ENCODE measurements around the gene PYCR2.
"Not testable (repeated sequence)": the region's sequence is repeated elsewhere in the genome, so short reads cannot be mapped to it uniquely, and the experiment has no call there.

PYCR2 gene

DNA sequence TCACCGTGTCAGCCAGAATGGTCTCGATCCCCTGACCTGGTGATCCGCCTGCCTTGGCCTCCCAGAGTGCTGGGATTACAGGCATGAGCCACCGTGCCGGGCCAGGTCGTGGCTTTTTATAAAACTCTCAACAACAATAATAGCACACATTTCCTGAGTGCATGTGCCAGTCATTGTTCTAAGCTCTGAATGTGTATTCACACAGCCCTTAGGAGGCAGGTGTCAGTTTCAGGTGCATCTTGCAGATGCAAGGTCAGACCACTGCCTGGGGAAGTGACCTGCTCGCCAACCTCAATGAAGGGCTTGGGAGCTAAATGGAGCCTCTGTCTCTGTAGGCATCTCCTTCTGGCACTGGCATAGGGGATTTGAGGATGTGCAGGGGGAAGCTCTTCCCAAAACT is 18.5 kb upstream of the PYCR2 start:
- DNase-seq (ENCODE audit: low read depth) = no peak

DNA sequence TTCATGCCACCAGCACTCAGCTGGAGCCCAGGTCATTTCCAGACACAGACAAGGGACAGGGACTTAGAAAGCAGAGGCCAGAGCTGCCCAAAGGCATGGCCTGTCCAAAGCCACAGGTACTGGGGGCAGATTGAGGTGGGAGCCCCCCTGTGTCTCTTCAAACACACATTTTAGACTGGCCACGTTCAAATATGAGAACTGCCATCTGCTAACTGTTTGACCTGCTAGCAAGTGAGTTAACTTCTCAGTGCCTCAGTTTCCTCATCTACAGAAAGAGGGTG is 17.8 kb upstream of the PYCR2 start:
- DNase-seq (ENCODE audit: low read depth) = no peak

DNA sequence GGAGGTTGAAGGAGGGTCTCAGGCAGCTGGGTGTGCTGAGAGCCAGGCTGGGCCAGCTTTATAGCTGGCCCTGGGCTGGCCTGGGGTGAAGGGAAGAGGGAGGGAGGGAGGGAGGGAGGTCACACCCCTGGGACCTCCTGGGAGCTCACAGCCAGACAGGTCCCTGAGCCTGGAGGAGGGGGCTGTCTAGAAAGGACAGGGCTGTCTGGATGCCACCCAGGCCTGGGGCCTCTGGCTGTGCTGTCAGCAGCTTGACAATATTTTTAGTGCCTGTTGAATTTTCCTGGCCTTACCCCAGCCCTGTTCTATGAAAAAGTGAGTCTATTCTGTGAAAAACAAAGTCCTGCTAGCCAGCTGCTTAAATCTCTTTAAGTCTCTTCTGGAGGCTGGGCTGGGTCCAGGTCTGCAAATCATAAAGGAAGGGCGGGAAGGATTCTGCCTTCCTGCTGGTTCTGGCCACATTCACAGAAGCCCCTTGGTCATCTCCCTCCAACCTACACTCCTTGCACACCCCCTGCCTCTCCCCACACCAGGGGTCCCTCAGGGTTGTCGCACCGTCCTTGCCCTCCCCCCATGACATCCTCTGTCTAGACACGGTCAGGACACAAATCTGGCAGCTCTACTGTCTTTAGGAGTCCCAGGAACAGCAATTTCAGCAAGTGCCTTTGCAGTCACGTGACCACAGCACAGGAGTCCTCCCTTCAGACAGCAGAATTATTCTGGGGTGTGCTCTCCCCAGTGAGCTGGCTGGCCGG is 17.3 kb upstream of the PYCR2 start, which contains the start of gene LEFTY2:
Gene LEFTY2, minus strand, starts transcription at position 34 of the 755 bp plus-strand sequence. CDS start 80 bp downstream, outside the sequence.
- DNase-seq (ENCODE audit: low read depth) = no peak

DNA sequence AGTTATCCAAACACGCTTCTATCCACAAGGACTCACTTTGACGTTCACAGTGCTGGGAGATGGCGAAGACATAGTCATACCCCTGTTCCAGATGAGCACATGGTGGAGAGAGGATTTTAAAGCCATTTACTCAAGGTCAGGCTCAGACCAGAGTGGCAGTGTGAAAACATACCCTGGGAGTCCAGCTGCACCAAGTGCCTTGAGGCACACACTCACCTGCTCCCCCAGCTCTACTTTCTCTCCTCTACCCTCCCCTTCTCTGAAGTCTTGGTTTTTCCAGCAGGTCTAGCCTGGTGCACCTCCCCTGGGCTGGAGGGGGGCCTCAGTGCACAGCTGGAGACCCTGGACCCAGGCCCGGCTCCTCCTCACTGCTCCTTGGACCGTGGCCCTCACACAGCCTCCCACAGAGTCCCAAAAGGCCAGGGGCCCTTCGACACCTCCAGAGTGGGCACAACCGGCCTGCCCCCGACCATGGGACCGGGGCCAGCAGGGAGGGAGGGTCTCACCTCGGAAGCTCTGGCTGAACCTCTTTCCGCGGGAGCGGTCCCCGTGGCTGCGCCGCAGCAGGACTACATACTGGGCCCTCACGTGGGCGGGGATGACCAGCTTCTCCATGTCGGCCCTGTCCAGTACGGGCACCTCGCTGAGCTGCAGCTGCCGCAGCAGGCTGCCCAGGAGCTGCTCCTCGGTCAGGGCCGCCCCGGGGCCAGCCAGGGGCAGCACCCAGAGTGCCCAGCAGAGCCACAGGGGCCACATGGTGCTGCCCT is 16.5 kb upstream of the PYCR2 start:
- DNase-seq (ENCODE audit: low read depth) = no peak

DNA sequence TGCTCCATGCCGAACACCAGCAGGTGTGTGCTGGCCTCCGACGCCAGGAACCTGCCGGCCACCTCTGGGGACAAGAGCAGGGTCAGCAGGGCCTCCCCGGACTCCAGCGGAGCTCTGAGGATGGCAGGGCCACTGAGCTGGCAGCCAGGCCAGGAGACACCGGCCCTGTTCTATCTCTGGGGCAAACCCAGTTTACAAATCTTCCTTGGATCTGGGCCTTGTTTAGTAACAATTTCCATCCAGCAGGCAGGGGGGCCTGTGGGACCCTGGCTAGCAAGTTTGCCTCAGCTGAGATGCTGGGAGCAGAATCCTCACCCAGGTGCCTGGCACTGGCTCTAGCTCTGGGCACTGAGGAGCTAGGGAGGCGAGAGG is 15.9 kb upstream of the PYCR2 start:
- DNase-seq (ENCODE audit: low read depth) = not testable (repeated sequence)

DNA sequence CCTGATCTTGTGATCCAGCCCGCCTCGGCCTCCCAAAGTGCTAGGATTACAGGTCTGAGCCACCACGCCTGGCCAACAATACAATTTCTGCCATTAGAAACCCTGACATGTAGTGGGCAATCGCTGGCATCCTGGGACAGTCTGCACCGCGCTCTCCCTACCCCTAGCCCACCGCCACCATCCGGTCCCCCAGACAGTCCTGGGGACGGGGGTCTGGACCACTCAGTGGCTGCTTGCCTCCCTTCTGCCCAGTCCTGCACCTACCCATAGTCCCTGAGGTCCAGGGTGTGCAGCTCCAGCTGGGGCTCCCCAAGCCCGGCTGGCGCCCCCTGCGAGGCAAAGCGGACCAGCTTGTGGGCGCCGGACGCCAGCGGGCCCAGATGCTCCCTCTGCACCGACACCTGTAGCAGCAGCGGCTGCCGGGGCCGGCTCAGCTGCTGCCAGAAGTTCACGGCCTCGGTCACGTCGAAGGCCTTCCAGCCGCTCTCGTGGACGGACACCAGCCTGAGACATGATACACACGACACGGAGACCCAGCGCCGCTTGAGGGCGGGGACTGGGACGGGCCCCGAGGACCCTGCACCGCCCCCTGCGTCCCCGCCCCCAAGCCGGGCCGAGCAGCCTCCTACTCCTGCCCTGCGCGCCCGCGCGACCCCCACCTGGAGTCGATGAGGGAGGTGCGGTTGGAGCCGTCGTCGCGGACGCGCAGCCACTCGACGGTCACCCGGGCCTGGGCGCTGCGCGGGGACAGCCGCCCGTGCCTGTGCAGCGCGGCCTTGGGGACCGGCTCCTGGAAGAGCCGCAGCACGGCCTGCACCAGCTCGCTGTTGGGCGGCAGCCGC is 15.3 kb upstream of the PYCR2 start:
- not testable (repeated sequence) for DNase-seq (ENCODE audit: low read depth)

DNA sequence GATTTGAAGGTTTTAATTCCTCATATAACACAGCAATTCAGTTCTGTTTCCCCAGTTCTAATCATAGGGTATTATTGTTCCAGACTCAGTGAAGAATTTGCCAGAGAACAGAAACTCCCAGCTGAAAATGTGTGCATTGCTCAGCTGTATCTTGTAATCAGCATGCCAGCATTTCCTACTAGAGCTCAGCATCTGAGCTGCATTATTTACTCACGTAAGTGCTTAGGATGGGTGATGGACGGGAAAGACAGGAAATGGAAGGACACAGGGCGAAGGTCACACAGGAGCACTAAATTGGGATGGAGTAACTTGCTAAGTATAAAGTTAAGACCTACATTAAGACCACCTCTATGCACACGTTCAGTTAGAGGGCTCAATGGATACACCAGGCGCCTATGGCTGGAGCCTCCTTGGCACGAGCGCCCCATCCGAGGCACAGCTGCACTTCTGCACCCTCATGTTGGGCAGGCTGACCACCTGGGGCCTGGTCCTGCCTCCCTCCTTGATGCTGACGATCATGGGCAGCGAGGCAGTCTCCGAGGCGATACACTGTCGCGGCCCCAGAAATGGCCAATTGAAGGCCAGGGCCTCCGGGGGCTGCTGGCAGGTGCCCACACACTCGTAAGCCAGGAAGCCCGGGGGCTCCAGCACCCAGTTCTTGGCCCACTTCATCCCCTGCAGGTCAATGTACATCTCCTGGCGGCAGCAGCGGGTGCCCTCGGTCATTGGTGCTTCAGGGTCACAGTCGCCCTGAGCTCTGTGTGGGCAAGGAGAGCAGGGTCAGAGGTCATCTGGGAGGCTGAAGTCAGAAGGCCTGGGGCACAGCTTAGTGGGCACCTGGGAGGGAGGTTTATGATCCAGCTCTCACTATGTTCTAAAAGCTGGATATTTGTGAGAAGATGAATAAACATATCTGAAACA is 13.3 kb upstream of the PYCR2 start:
- no peak for DNase-seq (ENCODE audit: low read depth)

DNA sequence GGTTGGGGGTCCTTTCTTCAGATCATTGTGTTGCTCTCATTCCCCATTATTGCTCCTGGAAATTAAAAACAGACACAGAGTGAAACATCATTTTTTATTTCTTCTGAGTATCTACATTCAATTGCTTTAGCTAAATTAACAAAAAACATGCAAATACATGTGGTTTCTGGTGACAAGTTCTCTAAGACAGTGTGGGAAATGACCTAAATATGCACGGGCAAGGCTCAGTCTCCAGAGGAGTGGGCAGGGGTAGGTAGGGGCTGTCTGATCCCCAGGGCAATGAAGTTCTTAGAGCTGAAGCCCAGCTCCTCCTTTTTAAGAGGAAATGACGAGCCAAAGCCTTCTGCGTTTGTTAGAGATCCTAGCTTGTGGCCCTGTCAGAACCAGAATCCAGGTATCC is 12.5 kb upstream of the PYCR2 start:
- no peak for DNase-seq (ENCODE audit: low read depth)

DNA sequence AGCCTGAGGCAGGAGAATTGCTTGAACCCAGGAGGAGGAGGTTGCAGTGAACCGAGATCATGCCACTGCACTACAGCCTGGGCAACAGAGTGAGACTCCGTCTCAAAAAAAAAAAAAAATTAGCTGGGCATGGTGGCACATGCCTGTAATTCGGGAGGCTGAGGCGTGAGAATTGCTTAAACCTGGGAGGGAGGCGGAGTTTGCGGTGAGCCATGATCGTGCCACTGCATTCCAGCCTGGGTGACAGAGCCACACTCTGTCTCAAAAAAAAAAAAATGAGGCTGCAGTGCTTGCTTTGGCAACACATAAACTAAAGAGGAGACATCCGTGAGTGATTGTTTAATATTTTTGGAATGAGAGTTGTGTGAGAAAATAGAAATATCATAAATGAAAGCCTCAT is 12.0 kb upstream of the PYCR2 start:
- not testable (repeated sequence) for DNase-seq (ENCODE audit: low read depth)

DNA sequence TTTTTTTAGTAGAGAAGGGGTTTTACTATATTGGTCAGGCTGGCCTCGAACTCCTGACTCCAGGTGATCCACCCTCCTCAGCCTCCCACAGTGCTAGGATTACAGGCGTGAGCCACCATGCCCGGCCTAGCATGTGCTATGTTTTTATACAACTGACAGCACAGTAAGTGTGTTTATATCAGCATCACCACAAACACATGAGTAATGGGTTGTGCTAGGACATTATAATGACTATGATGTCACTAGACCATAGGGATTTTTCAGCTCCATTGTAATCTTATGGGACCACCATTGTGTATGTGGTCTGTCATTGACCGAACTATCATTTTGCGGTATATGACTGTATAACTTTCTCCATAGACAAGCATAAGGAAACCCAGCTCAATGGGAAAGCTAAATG is 10.7 kb upstream of the PYCR2 start:
- no peak for DNase-seq (ENCODE audit: low read depth)

DNA sequence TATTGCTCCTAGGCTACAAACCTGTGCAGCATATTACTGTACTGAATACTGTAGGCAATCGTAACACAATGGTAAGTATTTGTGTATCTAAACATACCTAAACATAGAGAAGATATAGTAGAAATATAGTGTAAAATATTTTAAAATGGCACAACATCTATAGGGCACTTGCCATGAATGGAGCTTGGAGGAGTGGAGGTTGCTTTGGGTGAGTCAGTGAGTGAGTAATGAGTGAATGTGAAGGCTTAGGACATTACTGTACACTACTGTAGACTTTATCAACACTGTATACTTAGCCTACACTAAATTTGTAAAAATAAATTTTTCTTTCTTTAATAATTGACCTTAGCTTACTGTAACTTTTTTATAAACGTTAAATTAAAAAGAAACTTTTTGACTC is 9.0 kb upstream of the PYCR2 start:
- no peak for DNase-seq (ENCODE audit: low read depth)

DNA sequence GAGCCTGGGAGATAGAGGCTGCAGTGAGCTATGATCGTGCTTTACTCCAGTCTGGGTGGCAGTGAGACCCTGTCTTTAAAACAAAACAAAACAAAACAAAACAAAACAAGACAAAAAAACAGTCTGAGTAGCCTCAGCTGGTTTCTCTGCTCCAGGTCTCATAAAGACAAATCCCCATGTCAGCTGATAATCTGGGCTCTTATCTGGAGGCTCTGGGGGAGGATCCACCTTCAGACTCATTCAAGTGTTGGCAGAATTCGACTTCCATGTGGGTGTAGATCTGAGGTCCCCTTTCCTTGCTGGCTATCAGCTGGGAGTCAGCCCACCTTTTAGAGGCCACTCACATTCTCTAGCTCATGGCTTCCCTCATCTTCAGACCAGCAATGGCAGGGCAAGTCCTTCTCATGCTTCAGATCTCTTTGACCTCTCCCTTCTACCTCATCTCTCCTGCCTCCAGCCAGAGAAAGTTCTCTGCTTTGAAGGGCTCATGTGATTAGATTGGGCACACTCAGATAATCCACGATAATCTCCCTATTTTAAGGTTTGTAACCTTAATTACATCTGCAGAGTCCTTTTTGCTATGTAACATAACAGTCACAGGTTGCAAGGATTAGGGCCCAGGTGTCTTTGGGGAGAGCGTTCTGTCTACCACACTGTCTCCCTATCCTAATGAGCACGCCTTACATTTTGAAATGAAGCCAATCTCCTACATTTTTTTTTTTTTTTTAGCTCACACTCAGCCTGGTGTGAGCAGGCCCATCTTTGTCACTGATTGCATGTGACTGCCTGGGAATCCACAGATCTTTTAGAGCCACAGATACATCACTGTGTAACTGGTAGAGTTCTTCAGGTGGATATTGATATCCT is 7.5 kb upstream of the PYCR2 start:
- DNase-seq (ENCODE audit: low read depth) = no peak

DNA sequence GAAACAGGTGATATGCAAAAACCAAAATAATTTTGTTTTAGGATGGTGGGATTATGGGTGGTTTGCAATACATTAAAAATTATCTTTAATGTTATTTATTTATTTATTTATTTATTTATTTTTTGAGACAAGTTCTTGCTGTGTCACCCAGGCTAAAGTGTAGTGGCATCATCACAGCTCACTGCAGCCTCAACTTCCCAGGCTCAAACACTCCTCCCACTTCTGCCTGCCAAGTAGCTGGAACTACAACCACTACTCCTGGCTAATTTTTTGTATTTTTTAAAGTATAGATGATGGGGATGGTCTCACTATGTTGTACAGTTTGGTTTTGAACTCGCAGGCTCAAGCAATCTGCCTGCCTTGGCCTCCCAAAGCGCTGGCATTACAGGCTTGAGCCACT is 6.5 kb upstream of the PYCR2 start:
- no peak for DNase-seq (ENCODE audit: low read depth)

DNA sequence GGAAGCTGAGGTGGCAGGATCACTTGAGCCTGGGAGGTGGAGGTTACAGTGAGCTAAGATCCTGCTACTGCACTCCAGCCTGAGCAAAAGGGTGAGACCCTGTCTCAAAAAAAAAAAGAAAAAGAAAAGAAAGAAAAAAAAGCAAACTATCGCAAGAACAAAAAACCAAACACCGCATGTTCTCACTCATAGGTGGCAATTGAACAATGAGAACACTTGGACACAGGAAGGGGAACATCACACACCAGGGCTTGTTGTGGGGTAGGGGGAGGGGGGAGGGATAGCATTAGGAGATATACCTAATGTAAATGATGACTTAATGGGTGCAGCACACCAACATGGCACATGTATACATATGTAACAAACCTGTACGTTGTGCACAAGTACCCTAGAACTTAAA is 5.4 kb upstream of the PYCR2 start:
- DNase-seq (ENCODE audit: low read depth) = not testable (repeated sequence)

DNA sequence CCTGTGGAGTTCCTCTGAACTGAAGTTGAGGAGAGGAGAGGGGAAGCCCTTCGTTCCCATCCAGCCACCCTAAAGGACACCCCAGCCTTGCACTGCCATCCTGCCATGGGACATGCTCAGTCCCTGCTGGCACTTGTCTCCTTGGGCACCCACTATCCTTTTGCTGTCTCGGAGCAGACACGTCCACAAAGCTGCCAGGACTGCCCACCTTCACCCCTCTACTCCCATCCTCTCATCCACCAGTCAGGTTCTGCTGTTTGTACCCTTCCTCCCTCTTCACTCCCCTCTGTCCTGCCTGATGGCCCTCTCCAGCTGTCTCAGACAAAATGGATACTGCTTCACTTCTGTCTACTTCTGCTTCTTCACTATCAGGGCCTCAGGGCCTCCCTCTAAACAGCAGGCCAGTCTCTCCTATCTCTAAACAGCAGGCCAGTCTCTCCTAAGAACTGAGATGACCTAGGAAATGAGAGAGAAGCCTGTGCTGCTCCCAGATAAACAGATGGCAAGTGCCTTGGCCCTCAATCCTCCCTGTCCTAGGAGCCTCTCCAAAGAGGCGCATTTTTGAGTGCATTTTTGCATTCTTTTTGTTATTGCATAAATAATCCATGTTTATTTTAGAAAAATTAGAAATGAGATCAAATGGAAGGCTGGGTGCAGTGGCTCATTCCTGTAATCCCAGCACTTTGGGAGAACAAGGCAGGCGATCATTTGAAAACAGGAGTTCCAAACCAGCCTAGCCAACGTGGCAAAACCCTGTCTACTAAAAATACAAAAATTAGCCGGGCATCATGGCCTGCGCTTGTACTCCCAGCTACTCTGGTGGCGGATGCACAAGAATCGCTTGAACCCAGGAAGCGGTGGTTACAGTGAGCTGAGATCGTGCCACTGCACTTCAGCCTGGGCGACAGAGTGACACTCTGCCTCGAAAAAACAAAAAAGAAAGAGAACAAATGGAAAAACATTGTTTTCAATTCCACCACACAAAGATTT is 4.4 kb upstream of the PYCR2 start:
- no peak for DNase-seq (ENCODE audit: low read depth)

DNA sequence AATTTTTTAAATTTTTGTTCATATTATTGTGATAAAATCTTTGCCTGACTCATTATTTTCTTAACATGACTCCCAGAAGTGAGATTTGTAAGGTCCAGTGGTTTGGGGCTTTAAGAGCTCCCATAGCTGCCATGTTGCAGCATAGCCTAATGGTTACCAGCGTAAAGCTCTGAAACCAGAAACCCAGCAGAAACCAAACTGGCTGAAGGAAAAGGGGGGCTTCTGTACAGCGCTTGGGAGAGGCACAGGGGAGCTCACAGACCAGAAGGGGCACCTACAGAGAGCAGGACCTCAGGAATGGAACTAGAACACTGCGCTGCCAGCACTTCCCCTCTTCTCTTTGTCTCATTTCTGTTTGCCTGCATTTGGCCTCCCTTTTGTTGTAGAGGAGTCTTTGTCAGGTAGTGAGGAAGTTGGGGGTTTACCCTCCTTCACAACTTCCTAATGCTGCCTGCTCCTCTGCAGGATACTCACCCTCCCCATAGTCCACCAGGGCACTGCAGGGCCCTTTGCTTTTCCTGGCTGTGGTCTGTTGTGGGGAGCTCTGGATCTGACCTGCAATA is 2.6 kb upstream of the PYCR2 start:
- DNase-seq (ENCODE audit: low read depth) = no peak

DNA sequence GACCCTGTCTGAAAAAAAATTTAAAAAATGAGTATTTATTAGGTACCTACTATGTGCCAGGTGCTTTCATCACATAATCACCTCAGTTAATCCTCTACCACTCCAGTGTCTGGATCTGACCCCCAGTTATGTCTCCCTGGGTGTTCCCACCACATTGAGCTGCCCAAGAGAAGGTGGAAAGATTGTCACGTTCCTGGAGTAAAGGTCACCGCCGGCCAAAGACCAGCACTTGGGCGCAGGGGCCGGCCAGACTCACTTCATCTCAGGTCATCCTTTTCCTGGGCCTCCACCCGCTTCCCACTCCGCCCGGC is 714 bp downstream of the PYCR2 start:
- DNase-seq (ENCODE audit: low read depth) = no peak

DNA sequence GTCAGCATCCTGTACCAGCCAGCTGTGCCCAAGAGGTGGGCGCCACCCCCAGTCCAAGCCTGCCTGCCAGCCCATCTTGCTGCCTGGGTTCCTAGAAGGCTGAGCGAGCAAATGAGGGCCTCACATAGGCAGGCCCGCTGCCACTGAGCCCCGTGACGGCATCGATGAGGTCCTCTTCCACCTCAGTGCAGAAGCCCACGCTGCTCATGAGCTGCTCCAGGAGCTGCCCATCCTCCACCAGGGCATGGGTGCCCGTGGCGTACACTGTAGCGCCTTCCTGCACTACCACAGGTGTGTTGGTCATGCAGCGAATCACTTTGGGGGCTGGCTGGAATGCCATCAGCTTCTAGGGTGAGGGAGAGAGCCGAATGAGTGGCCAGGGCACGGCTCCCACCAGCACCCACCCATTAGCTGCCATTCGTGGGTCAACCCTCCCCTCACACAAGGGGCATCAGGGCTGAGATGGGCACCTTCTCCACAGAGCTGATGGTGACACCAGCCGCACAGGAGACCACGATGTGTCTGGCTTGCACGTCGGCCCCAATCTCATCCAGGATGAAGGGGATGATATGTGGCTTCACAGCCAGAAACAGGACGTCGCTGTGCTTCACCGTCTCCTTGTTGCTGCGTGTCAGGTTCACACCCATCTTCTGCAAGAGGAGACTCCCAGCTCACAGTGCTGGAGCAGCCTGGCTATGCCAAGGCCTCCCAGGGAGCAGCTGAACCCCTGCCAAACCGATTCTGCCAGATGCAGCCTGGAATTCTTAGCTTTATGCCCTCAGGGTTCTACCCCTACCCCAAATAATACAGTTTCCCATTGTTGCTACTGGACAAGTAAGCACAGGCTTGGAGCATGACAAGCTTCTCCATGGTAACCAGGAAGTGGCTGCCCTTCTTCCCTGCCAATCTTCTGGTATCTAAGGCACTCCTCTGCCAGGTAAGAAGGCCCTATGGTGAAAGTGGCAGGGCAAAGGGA is 2.0 kb downstream of the PYCR2 start:
- no peak for DNase-seq (ENCODE audit: low read depth)
